IMR-90 (cell line): ENCODE measurements around the gene MBLAC2. TPM values are rescaled to one million over a fixed set of nuclear protein-coding genes. Genes with fewer than 3 reads are reported as not detected.

Source experiments
- ATAC-seq: fragments of 200-7000 bp; cut with Tn5 transposase; 2 replicates; pipeline ENCODE4 v1.9.1; 2020; ENCODE audit warnings: low read depth, mild to moderate bottlenecking, moderate library complexity
- BruUV-seq: library from RNA; stranded (reverse); fragments of 400-500 nt; replicated peaks from 2 replicates; lab custom pipeline; 2021; lab: Mats Ljungman, UMichigan
- CTCF ChIA-PET: fragments of 300-600 bp; formaldehyde crosslinking; extraction: SDS; loops from one replicate; lab custom pipeline; 2021; ENCODE audit warnings: antibody characterized with exemption; lab: Yijun Ruan, JAX
- POLR2A ChIA-PET: fragments of 300-600 bp; sonication (Branson Sonifier 250); formaldehyde crosslinking; loops from one replicate; lab custom pipeline; 2022; ENCODE audit warnings: antibody characterized with exemption; ENCODE audit not compliant: unreplicated experiment; lab: Charles Lee
- DNase-seq: peaks from one replicate; pipeline ENCODE4 v3.0.0; 2013
- H2AFZ ChIP-seq: replicated peaks from 2 replicates; pipeline ENCODE3; 2013; ENCODE audit warnings: low read length, mild to moderate bottlenecking; ENCODE audit not compliant: poor library complexity
- H2AK5ac ChIP-seq: 2 replicates; pipeline ENCODE4 v1.6.1; 2013; ENCODE audit warnings: low read depth, low read length, inconsistent platforms
- H2AK9ac ChIP-seq: replicated peaks from 2 replicates; pipeline ENCODE3; 2013; ENCODE audit warnings: mild to moderate bottlenecking, low read depth, low read length, moderate library complexity; ENCODE audit not compliant: poor library complexity
- H2BK120ac ChIP-seq: 2 replicates; pipeline ENCODE4 v1.6.1; 2013; ENCODE audit warnings: low read depth, low read length, inconsistent platforms
- H2BK15ac ChIP-seq: 3 replicates; pipeline ENCODE4 v1.6.1; 2013; ENCODE audit warnings: low read depth, low read length, inconsistent platforms
- H2BK20ac ChIP-seq: 2 replicates; pipeline ENCODE4 v1.6.1; 2013; ENCODE audit warnings: low read depth, mild to moderate bottlenecking, inconsistent platforms, low read length, moderate library complexity
- H2BK5ac ChIP-seq: 2 replicates; pipeline ENCODE4 v1.6.1; 2013; ENCODE audit warnings: mild to moderate bottlenecking, low read depth, low read length, inconsistent platforms; ENCODE audit not compliant: poor library complexity, severe bottlenecking
- H3K14ac ChIP-seq: replicated peaks from 2 replicates; pipeline ENCODE4 v1.6.1; 2013; ENCODE audit warnings: low read depth, low read length, inconsistent platforms
- H3K18ac ChIP-seq: 2 replicates; pipeline ENCODE4 v1.6.1; 2013; ENCODE audit warnings: low read depth, low read length, control low read depth
- H3K23ac ChIP-seq: 2 replicates; pipeline ENCODE4 v1.6.1; 2013; ENCODE audit warnings: low read depth, low read length, inconsistent platforms
- H3K27ac ChIP-seq: 2 replicates; pipeline ENCODE4 v1.5.1; 2013; ENCODE audit warnings: mild to moderate bottlenecking, control low read depth, low read length; ENCODE audit not compliant: insufficient read depth
- H3K27me3 ChIP-seq: 2 replicates; pipeline ENCODE4 v1.6.1; 2013; ENCODE audit warnings: low read length; ENCODE audit not compliant: control insufficient read depth, insufficient read depth
- H3K36me3 ChIP-seq: 2 replicates; pipeline ENCODE4 v1.6.1; 2013; ENCODE audit warnings: low read length, mixed read lengths; ENCODE audit not compliant: control insufficient read depth, insufficient read depth
- H3K4ac ChIP-seq: 2 replicates; pipeline ENCODE4 v1.6.1; 2013; ENCODE audit warnings: low read depth, low read length, inconsistent platforms
- H3K4me1 ChIP-seq: 2 replicates; pipeline ENCODE4 v1.6.1; 2013; ENCODE audit warnings: low read length, mixed read lengths; ENCODE audit not compliant: control insufficient read depth, insufficient read depth
- H3K4me2 ChIP-seq: 2 replicates; pipeline ENCODE4 v1.6.1; 2013; ENCODE audit warnings: low read depth, mild to moderate bottlenecking, control low read depth, low read length, moderate library complexity
- H3K4me3 ChIP-seq: 2 replicates; pipeline ENCODE4 v1.5.1; 2013; ENCODE audit warnings: low read depth, mild to moderate bottlenecking, control low read depth, low read length, moderate library complexity; ENCODE audit not compliant: insufficient read depth
- H3K56ac ChIP-seq: 2 replicates; pipeline ENCODE4 v1.6.1; 2013; ENCODE audit warnings: low read length, inconsistent platforms; ENCODE audit not compliant: insufficient read depth; ENCODE audit errors: extremely low read depth
- H3K79me1 ChIP-seq, 2 experiments: 2 replicates each; pipeline ENCODE4 v1.6.1; 2013; ENCODE audit warnings: low read length in 2 of 2, inconsistent platforms in 1 of 2, low read depth in 1 of 2
- H3K9ac ChIP-seq: 2 replicates; pipeline ENCODE4 v1.6.1; 2013; ENCODE audit warnings: low read depth, low read length, control low read depth
- H3K9me1 ChIP-seq: 2 replicates; pipeline ENCODE4 v1.6.1; 2013; ENCODE audit warnings: low read length, inconsistent platforms; ENCODE audit not compliant: insufficient read depth
- H3K9me3 ChIP-seq: 2 replicates; pipeline ENCODE4 v1.6.1; 2013; ENCODE audit warnings: low read length; ENCODE audit not compliant: control insufficient read depth, insufficient read depth
- H4K20me1 ChIP-seq: 2 replicates; pipeline ENCODE4 v1.6.1; 2013; ENCODE audit warnings: low read length, inconsistent platforms; ENCODE audit not compliant: insufficient read depth
- H4K5ac ChIP-seq: 2 replicates; pipeline ENCODE4 v1.6.1; 2013; ENCODE audit warnings: mild to moderate bottlenecking, low read depth, low read length, control low read depth
- H4K8ac ChIP-seq, 2 experiments: 2 replicates each; pipeline ENCODE4 v1.6.1; 2013; ENCODE audit warnings: low read depth in 2 of 2, low read length in 2 of 2, control low read depth in 1 of 2, inconsistent platforms in 1 of 2
- H4K91ac ChIP-seq: 2 replicates; pipeline ENCODE4 v1.6.1; 2013; ENCODE audit warnings: low read depth, low read length, inconsistent platforms; ENCODE audit not compliant: insufficient read depth
- BHLHE40 ChIP-seq: fragments of 150-350 bp; IDR thresholded peaks from 2 replicates; pipeline ENCODE4 v1.6.1; 2016; ENCODE audit warnings: mild to moderate bottlenecking, low read depth, low read length
- CEBPB ChIP-seq: IDR thresholded peaks from 2 replicates; pipeline ENCODE4 v1.6.1; 2012; ENCODE audit warnings: low read depth, low read length, improper control_type of control experiment
- CHD1 ChIP-seq: IDR thresholded peaks from 2 replicates; pipeline ENCODE4 v1.6.1; 2012; ENCODE audit warnings: low read depth, low read length, improper control_type of control experiment
- FOS ChIP-seq: fragments of 150-350 bp; IDR thresholded peaks from 2 replicates; pipeline ENCODE4 v1.6.1; 2016; ENCODE audit warnings: low read depth, low read length
- MAFK ChIP-seq: IDR thresholded peaks from 2 replicates; pipeline ENCODE4 v1.6.1; 2012; ENCODE audit warnings: low read depth, low read length, improper control_type of control experiment
- MAZ ChIP-seq: IDR thresholded peaks from 2 replicates; pipeline ENCODE4 v1.6.1; 2012; ENCODE audit warnings: low read depth, mild to moderate bottlenecking, low read length, improper control_type of control experiment, moderate library complexity, borderline replicate concordance
- MXI1 ChIP-seq: IDR thresholded peaks from 2 replicates; pipeline ENCODE4 v1.6.1; 2012; ENCODE audit warnings: low read depth, mild to moderate bottlenecking, low read length, moderate library complexity, borderline replicate concordance
- NFE2L2 ChIP-seq: fragments of 150-350 bp; IDR thresholded peaks from 2 replicates; pipeline ENCODE4 v1.6.1; 2016; ENCODE audit warnings: low read depth, mild to moderate bottlenecking, low read length
- POLR2A ChIP-seq: IDR thresholded peaks from 2 replicates; pipeline ENCODE4 v1.6.1; 2012; ENCODE audit warnings: mild to moderate bottlenecking, low read depth, low read length
- RAD21 ChIP-seq: IDR thresholded peaks from 2 replicates; pipeline ENCODE4 v1.6.1; 2012; ENCODE audit warnings: low read length, improper control_type of control experiment
- RCOR1 ChIP-seq: IDR thresholded peaks from 2 replicates; pipeline ENCODE4 v1.6.1; 2012; ENCODE audit warnings: mild to moderate bottlenecking, low read length, improper control_type of control experiment; ENCODE audit not compliant: insufficient replicate concordance
- RFX5 ChIP-seq: IDR thresholded peaks from 2 replicates; pipeline ENCODE4 v1.8.0; 2012; ENCODE audit warnings: low read depth, mild to moderate bottlenecking, low read length, moderate library complexity
- SMC3 ChIP-seq: fragments of 150-350 bp; IDR thresholded peaks from 2 replicates; pipeline ENCODE4 v1.6.1; 2016; ENCODE audit warnings: low read depth, mild to moderate bottlenecking, antibody characterized with exemption, low read length, moderate library complexity
- USF2 ChIP-seq: fragments of 150-350 bp; IDR thresholded peaks from 2 replicates; pipeline ENCODE4 v1.6.1; 2017; ENCODE audit warnings: mild to moderate bottlenecking, antibody characterized with exemption, low read length, low read depth
- WGBS, 2 experiments: methylation state at CpG; one replicate each; pipeline versions ENCODE4 v1.1.5 to v1.1.7; 2013; ENCODE audit warnings: missing lambda C conversion rate in 2 of 2; ENCODE audit not compliant: insufficient read length in 1 of 2; ENCODE audit errors: extremely low coverage in 2 of 2; 5-methylcytosine and 5-hydroxymethylcytosine counted together
- dilution Hi-C: fragments of 300-500 bp; cut with HindIII; formaldehyde crosslinking; loops from one replicate; pipeline ENCODE4 v1.14.3; 2018; ENCODE audit warnings: low sequenced_read_pairs; ENCODE audit not compliant: unreplicated experiment
- in situ Hi-C: fragments of 300-500 bp; cut with MboI; formaldehyde crosslinking; loops from 3 replicates; pipeline ENCODE4 v1.14.3; 2019; ENCODE audit warnings: low sequenced_read_pairs, inconsistent platforms, mixed read lengths
- intact Hi-C: fragments of 100-400 bp; cut with micrococcal nuclease; formaldehyde crosslinking; loops from 2 replicates; pipeline ENCODE4 v1.10.0; 2022
- polyA plus RNA-seq, 3 experiments: library from polyadenylated mRNA; depleted of rRNA; stranded (reverse); fragments of >200 nt; gene quantifications; 2 replicates each; pipeline ENCODE4 v1.2.3, GENCODE V29; 2012; ENCODE audit warnings: low replicate concordance in 1 of 3
- total RNA-seq: library from RNA; depleted of rRNA; stranded (reverse); fragments of >200 nt; gene quantifications from 2 replicates; pipeline ENCODE4 v1.2.3, GENCODE V29; 2012
- TF ChIP-seq, protein P1 (sequence below): fragments of 150-350 bp; IDR thresholded peaks from 2 replicates; pipeline ENCODE4 v1.6.1; 2016; ENCODE audit warnings: low read depth, mild to moderate bottlenecking, low read length, moderate library complexity, borderline replicate concordance
- TF ChIP-seq, protein P2 (sequence below): conservative IDR thresholded peaks from 2 replicates; pipeline ENCODE4 v1.5.1; 2012; ENCODE audit warnings: mild to moderate bottlenecking, low read depth, low read length, improper control_type of control experiment

MBLAC2 gene
- total and polyA plus RNA-seq, 2 of the 4 experiments (the other 2 are of a cell fraction): 3.0 to 3.2 TPM

DNA sequence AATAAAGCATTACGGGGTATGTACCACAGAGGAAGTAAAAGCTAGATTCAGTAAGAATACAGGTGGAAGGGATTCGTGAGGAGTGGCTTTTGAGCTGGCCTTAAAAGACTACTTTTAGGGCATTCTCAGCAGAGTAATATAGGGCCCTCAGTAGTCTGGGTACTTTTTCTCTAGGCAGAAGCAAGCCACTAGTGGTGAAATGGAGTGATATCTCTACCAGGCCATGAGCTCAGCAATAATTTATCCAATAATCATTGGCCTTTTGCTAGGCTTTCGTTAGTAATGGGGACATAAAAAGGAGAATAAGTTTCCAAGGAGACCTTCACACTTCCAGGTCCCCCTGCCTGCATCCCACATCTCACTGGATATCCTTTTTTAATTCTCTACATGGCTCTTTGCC lies 1.8 kb upstream of the MBLAC2 start:
- H2AFZ ChIP-seq: no peak overlapping the region
- no peak overlapping the region for H2BK5ac ChIP-seq
- no peak overlapping the region for H3K18ac ChIP-seq
- no peak overlapping the region for H3K27ac ChIP-seq
- no peak overlapping the region for H3K4me2 ChIP-seq
- H3K56ac ChIP-seq: no peak overlapping the region
- TF ChIP-seq MAFK: no peak
- no peak for TF ChIP-seq CHD1
- no peak for TF ChIP-seq RCOR1
- TF ChIP-seq POLR2A: no peak
- no peak for TF ChIP-seq BHLHE40
- TF ChIP-seq MXI1: no peak
- TF ChIP-seq FOS: no peak
- TF ChIP-seq RAD21: no peak
- TF ChIP-seq, protein P1, sequence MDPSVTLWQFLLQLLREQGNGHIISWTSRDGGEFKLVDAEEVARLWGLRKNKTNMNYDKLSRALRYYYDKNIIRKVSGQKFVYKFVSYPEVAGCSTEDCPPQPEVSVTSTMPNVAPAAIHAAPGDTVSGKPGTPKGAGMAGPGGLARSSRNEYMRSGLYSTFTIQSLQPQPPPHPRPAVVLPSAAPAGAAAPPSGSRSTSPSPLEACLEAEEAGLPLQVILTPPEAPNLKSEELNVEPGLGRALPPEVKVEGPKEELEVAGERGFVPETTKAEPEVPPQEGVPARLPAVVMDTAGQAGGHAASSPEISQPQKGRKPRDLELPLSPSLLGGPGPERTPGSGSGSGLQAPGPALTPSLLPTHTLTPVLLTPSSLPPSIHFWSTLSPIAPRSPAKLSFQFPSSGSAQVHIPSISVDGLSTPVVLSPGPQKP: no peak
- TF ChIP-seq USF2: no peak
- no peak for TF ChIP-seq SMC3
- no peak for TF ChIP-seq NFE2L2
- no peak for TF ChIP-seq RFX5
- TF ChIP-seq, protein P2, sequence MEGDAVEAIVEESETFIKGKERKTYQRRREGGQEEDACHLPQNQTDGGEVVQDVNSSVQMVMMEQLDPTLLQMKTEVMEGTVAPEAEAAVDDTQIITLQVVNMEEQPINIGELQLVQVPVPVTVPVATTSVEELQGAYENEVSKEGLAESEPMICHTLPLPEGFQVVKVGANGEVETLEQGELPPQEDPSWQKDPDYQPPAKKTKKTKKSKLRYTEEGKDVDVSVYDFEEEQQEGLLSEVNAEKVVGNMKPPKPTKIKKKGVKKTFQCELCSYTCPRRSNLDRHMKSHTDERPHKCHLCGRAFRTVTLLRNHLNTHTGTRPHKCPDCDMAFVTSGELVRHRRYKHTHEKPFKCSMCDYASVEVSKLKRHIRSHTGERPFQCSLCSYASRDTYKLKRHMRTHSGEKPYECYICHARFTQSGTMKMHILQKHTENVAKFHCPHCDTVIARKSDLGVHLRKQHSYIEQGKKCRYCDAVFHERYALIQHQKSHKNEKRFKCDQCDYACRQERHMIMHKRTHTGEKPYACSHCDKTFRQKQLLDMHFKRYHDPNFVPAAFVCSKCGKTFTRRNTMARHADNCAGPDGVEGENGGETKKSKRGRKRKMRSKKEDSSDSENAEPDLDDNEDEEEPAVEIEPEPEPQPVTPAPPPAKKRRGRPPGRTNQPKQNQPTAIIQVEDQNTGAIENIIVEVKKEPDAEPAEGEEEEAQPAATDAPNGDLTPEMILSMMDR: no peak
- no peak for TF ChIP-seq MAZ
- no peak for TF ChIP-seq CEBPB
- CTCF ChIA-PET: interaction anchor here (0.6 kb wide), 1 partner anchor 54 kb away, joined by 3 read pairs; no protein-coding TSS in a partner anchor
- H3K23ac ChIP-seq: no peak overlapping the region
- no peaks in the 10 kb centered on the region for H3K9me3 ChIP-seq
- intact Hi-C loops (no loop called here), dilution Hi-C loops (no loop called here), in situ Hi-C loops (no loop called here)
- BruUV-seq: no TSS peak
- H3K14ac ChIP-seq: no peak overlapping the region
- no peak overlapping the region for H2BK20ac ChIP-seq
- H3K79me1 ChIP-seq: peaks cover 9 to 13% of the 10 kb centered on the region in 2 experiments
- POLR2A ChIA-PET: no interaction called here
- no peak overlapping the region for H3K4me3 ChIP-seq
- no CpG with 5 or more reads among the region's 3 CpGs for WGBS, 2 experiments
- no peak for ATAC-seq
- no peaks in the 10 kb centered on the region for H4K20me1 ChIP-seq
- no peak overlapping the region for H2AK9ac ChIP-seq
- H3K36me3 ChIP-seq: no peaks in the 10 kb centered on the region
- peaks cover 4% of the 10 kb centered on the region for H3K4me1 ChIP-seq
- no peak overlapping the region for H3K9ac ChIP-seq
- no peak for DNase-seq
- H4K8ac ChIP-seq: no peak overlapping the region
- H2BK15ac ChIP-seq: no peak overlapping the region
- no peak overlapping the region for H3K4ac ChIP-seq
- H3K9me1 ChIP-seq: 0 out of 2 replicates have a peak, but pooled peaks cover 2% of the 10 kb centered on the region
- H4K91ac ChIP-seq: no peak overlapping the region
- no peak overlapping the region for H2BK120ac ChIP-seq
- no peak overlapping the region for H4K5ac ChIP-seq
- H2AK5ac ChIP-seq: no peak overlapping the region
- no peaks in the 10 kb centered on the region for H3K27me3 ChIP-seq
